Measurements from ENCODE around the gene UBASH3A.
"Not testable (repeated sequence)": the region's sequence is repeated elsewhere in the genome, so short reads cannot be mapped to it uniquely, and the experiment has no call there.

UBASH3A gene

GRCh38 chr21:42391297-42391696 lies 12.4 kb upstream of the UBASH3A start:
- DNase-seq = no peak

DNA sequence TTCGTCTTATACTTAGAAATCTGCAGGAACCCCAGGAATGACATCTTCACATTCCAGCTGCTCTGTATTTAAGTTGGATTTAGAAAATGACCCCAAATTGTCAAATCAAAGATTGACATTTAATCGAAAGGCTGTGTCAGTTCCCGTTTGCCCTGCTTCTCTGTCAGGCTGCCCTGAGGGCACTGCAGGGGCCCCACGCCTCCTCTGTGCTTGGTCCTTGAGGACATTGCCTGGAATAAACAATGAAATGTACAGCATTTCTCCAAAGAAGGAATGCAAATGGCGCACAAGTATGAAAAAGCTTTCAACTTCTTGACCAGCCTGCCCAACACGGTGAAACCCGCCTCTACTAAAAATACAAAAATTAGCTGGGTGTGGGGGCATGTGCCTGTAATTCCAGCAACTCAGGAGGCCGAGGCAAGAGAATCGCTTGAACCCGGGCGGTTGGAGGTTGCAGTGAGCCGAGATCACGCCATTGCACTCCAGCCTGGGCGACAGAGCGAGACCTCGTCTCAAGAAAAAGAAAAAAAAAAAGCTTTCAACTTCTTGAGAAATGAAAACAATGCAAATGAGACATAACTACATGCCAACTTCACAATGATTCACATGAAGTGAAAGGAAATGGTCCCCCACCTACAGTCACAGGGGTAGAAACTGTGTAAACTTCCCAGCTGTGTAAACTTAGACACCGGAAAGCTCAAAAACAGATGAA lies 10.8 kb upstream of the UBASH3A start:
- DNase-seq = no peak

DNA sequence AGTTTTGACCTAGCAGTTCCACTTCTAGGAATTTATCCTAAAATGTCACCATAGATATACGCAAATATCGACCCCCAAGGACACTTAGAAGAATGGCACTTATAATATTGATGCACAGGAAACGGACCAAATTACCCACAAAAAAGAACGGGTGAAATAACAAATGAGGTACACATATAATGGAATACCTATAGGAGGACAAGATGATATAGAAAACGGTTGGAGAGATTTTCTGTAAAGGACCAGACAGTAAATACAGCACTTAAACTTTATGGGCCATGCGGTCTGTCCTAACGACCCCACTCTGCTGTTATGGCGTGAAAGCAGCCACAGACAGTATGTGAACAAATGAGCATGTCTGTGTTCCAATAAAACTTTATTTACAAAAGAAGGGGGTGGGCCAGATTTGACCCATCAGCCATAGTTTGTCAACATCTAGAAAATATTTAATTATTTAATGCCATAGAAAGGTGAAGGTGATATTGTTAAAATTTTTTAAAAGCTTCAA lies 10.2 kb upstream of the UBASH3A start:
- no peak for DNase-seq

GRCh38 chr21:42395302-42395701 lies 8.4 kb upstream of the UBASH3A start:
- no peak for DNase-seq

- no peak for DNase-seq
Observed at GRCh38 chr21:42395905-42396651, 7.6 kb upstream of the UBASH3A start, which contains the start of gene TMPRSS3. Gene TMPRSS3, minus strand, starts transcription at chr21:42396052. Its CDS starts 635 bp downstream, at chr21:42395417.

GRCh38 chr21:42396799-42397745 lies 6.6 kb upstream of the UBASH3A start:
- DNase-seq = no peak

- DNase-seq = no peak
Observed at GRCh38 chr21:42397746-42398394, 5.8 kb upstream of the UBASH3A start.

- no peak for DNase-seq
Observed at GRCh38 chr21:42398436-42399028, 5.2 kb upstream of the UBASH3A start.

- no peak for DNase-seq
Observed at GRCh38 chr21:42400525-42400924, 3.2 kb upstream of the UBASH3A start.

- DNase-seq = no peak
Observed at GRCh38 chr21:42401154-42401553, 2.5 kb upstream of the UBASH3A start.

DNA sequence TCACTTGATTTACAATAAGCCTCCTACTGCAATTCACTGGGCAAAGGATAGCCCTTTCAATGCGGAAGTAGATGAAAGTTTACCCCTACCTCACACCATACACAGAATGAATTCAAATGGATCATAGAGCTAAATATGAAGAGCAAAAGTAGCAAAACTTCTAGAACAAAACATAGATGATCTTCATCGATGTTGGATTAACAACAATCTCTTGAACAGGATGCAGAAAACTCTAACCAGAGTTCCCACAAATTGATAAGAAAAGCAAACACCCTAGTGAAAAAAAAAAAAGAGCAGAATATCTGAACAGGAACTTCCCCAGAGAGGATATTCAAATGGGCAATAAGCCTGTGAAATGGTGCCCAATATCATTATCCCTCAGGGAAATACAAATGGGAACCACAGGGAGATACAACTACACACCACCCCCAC lies 1.9 kb upstream of the UBASH3A start:
- no peak for DNase-seq

DNA sequence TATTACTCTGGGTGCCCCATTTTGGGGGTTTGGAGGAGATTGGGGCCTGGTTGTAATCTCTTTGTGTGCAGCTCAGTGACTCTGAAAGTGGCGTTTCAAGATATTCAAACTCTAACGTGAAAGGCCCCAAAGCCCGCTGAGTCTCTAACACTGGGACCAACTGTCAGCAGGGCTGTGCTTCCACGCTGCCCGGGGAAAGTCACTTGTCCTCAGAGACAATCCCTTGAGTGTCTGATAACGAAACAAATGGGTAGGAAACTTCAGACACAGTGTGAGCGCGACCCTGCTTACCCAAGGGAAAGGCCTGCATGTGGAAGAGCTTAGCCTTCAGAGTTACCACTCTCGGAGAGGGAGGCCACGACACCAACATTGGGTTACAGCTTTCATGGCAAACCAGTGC lies 837 bp downstream of the UBASH3A start:
- DNase-seq = no peak

DNA sequence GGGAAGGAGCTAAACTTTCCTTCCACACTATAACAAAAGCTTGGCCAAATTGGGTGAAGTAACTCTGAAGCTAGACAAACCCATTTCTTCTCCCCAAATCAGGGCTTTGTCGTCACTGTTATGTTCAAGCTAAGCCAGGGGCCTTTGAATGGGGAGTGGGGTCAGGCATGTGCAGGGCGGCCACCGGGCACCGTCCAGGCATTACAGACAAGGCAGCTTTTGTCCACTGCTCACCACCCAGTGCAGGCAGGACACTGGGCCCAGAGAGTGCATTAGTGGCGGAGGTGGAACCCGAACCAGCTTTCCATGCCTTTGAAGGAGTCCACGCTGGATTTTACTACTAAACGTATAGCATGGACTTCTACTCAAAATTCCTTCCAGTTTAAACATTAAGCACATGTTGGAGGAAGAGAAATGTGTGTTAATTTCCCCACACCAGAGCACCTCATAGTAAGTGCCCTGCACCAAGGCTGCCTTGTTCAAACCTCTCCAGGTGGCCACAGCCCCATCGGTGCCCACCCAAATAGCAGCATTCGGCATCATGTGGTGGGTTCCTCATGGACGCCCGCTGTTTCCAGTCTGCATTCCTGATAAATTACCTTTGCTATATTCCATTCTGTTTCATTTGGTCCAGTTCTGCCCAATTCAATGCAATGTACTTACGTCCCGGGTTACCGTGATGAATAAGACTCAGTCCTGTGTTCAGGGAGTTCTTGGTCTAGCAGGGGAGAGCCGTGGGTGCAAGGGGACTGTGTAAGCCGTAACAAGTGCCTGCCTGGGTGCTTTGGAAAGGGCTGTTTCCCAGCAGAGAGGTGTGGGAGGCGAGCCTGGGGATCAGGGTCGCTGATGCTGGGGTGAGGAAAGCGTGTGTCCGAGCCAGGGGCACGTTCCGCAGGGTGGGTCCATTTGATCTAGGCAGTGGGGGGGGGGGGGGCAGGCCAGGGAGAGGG lies 1.6 kb downstream of the UBASH3A start:
- no peak for DNase-seq

- no peak for DNase-seq
Observed at GRCh38 chr21:42406201-42406621, 2.5 kb downstream of the UBASH3A start.

DNA sequence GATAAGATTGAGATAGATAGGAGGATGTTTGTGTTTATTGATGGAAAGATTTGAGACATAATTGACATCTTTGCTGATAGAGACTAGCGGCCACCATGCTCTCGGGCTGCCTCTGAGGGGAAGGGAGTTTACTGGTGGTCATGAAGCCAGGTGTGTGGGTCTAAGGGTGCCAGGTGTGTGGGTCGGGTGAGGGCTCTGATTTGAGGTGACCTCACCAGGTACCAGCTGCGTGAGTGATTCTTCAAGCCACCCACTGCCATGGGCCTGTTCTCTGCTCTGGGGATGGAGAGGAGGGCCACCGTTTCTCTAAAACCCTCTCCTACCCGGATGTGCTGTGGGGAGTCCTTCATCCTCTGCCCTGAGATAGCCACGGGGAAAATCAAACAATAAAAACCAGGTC lies 3.2 kb downstream of the UBASH3A start:
- no peak for DNase-seq

GRCh38 chr21:42407476-42407875 lies 3.8 kb downstream of the UBASH3A start:
- no peak for DNase-seq

DNA sequence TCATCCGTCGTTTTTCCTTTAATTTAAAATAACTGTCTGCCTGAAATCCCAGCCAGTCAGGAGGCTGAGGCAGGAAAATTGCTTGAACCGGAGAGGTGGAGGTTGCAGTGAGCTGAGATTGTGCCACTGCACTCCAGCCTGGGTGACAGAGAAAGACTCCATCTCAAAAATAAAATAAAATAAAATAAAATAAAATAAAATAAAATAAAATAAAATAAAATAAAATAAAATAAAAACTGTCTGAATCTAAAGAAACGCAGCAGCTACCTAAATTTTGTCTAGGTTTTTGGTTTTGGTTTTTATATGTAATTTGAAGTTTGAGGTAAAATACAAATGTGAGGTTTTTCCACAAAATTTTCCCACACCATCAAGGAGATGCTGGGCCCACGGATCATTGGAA lies 5.0 kb downstream of the UBASH3A start:
- not testable (repeated sequence) for DNase-seq

DNA sequence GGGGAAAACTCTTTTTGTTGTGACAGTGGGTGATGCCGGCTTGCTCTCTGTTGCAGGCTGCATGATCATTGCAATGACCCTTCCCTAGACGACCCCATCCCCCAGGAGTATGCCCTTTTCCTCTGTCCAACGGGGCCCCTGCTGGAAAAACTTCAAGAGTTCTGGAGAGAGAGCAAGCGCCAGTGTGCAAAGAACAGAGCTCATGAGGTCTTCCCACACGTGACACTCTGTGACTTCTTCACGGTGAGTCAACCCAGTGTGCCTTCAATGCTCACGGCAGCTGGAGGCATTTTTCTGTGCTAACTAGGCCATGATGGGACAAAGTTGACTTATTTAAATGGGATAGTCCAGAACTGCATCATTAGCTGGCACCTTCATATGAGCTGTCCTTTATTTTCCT lies 5.7 kb downstream of the UBASH3A start:
- DNase-seq = no peak

DNA sequence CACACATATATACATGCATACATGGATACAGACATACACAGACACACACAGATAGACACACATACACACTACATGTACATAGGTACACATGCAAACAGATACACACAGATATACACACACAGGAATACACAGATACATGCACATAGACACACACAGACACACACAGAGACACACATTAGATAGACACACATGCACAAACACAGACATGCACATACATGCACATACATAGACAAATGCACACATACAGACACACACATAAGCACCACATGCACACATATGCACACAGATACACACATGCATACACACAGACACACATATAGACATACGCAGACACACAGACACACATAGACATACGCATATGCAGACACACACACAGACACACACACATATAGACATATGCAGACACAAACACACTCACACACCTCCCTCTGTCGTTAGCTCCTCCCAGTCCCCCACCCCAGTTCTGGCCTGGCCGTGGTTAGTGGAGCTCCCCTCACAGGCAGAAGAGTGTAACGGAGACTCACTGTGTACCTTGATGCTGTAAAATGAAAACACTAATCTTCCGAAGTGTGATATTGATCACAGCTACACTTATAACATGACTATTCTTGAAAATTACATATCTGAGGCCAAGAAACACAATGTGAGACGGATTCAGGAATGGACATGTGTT lies 7.6 kb downstream of the UBASH3A start:
- no peak for DNase-seq

Data from NCI-H1105 (cell line).